NB4 (cell line): Measurements from ENCODE around the gene CELF4.

Source experiments
- CTCF ChIP-seq: IDR thresholded peaks from one replicate; pipeline ENCODE4 v1.5.1; 2012; ENCODE audit warnings: low read depth, low read length
- POLR2A ChIP-seq: IDR thresholded peaks from 2 replicates; pipeline ENCODE4 v1.6.1; 2011; ENCODE audit warnings: mild to moderate bottlenecking; ENCODE audit not compliant: insufficient read length; ENCODE audit errors: extremely low read depth

GRCh38 chr18:37378336-37379010 lies 187.1 kb downstream of the CELF4 start:
- TF ChIP-seq CTCF (no peak), POLR2A (no peak)
